CD4-positive, alpha-beta T cell treated with Interleukin-6 for 4 hours (primary cell): ENCODE measurements around the gene IFITM10.

Source experiments
- DNase-seq: peaks from one replicate; pipeline ENCODE4 v3.0.0-alpha.2; 2020; ENCODE audit warnings: mixed read lengths

IFITM10 gene

GRCh38 chr11:1736447-1736992 is 13.9 kb downstream of the IFITM10 start:
- DNase-seq: no peak

GRCh38 chr11:1735271-1735670 is 15.1 kb downstream of the IFITM10 start:
- DNase-seq: no peak

GRCh38 chr11:1734641-1735081 is 15.7 kb downstream of the IFITM10 start:
- DNase-seq: no peak

- no peak for DNase-seq
These were observed 16.4 kb downstream of the IFITM10 start for GRCh38 chr11:1733716-1734640.

GRCh38 chr11:1733009-1733715 is 17.2 kb downstream of the IFITM10 start:
- no peak for DNase-seq

GRCh38 chr11:1732418-1733008 is 17.9 kb downstream of the IFITM10 start:
- DNase-seq: no peak

GRCh38 chr11:1731451-1732059 is 18.8 kb downstream of the IFITM10 start:
- DNase-seq: no peak

GRCh38 chr11:1730059-1730629 is 20.3 kb downstream of the IFITM10 start:
- DNase-seq: no peak

GRCh38 chr11:1729692-1730011 is 20.7 kb downstream of the IFITM10 start:
- DNase-seq: no peak

- DNase-seq: no peak
These were observed 21.3 kb downstream of the IFITM10 start for GRCh38 chr11:1728931-1729691.

- DNase-seq: no peak
These were observed 22.1 kb downstream of the IFITM10 start for GRCh38 chr11:1728301-1728700.

- no peak for DNase-seq
These were observed 22.5 kb downstream of the IFITM10 start for GRCh38 chr11:1727861-1728260.

GRCh38 chr11:1727096-1727690 is 23.2 kb downstream of the IFITM10 start:
- DNase-seq: no peak

GRCh38 chr11:1719781-1720180 is 30.6 kb downstream of the IFITM10 start:
- no peak for DNase-seq

GRCh38 chr11:1718326-1718725 is 32.1 kb downstream of the IFITM10 start:
- no peak for DNase-seq

GRCh38 chr11:1717745-1718144 is 32.6 kb downstream of the IFITM10 start:
- no peak for DNase-seq

GRCh38 chr11:1714908-1715885 is 35.2 kb downstream of the IFITM10 start:
- no peak for DNase-seq

- no peak for DNase-seq
These were observed 41.7 kb downstream of the IFITM10 start for GRCh38 chr11:1708716-1709115.

- DNase-seq: no peak
These were observed 42.6 kb downstream of the IFITM10 start for GRCh38 chr11:1707751-1708150.
